ENCODE data around the gene CEACAM18.
A peak's percentile ranks its signal among the peaks of the same experiment; 100 is the strongest.

Gene CEACAM18

GRCh38 chr19:51530616-51531015 is 52.3 kb downstream of the CEACAM18 start:
- no peak for DNase-seq

- peak in 29 of 58 donors; percentile 1 to 47 (median 12) for DNase-seq
These were observed 53.3 kb downstream of the CEACAM18 start, which contains the start of gene SIGLEC6 for GRCh38 chr19:51531349-51532315. SIGLEC6 (minus strand) TSS chr19:51531670; CDS start chr19:51531648, 22 bp downstream.

GRCh38 chr19:51535535-51535934 is 57.2 kb downstream of the CEACAM18 start:
- no peak for DNase-seq

GRCh38 chr19:51539821-51540366 is 61.6 kb downstream of the CEACAM18 start:
- DNase-seq = no peak
